GM18873 (cell line): Measurements from ENCODE around the gene PPP1R12A.

ENCODE experiments used
- ATAC-seq: cut with Tn5 transposase; IDR thresholded peaks from one replicate; pipeline ENCODE4 v1.9.1; 2021; ENCODE audit warnings: mild to moderate bottlenecking, moderate library complexity, moderate number of reproducible peaks; ENCODE audit not compliant: unreplicated experiment, low FRiP score

PPP1R12A gene

DNA sequence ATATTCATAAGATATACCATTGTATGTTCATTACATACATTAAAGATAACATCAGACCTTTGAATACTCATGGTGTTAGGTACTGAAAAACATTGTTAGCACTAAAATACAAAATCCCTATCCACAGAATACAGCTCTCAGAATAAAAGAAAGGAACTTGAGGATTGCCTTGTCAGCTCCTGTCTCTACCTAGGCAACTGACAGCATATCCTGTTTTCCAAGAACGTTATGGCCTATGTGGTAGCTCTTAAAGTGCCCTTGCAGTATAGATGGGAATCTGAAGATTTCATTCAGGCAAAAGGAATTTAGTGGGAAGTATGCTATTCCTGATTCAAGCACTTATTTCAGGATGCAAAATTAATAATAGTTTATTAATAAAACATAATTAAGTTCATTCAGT lies 1.8 kb upstream of the PPP1R12A start:
- no peak for ATAC-seq

DNA sequence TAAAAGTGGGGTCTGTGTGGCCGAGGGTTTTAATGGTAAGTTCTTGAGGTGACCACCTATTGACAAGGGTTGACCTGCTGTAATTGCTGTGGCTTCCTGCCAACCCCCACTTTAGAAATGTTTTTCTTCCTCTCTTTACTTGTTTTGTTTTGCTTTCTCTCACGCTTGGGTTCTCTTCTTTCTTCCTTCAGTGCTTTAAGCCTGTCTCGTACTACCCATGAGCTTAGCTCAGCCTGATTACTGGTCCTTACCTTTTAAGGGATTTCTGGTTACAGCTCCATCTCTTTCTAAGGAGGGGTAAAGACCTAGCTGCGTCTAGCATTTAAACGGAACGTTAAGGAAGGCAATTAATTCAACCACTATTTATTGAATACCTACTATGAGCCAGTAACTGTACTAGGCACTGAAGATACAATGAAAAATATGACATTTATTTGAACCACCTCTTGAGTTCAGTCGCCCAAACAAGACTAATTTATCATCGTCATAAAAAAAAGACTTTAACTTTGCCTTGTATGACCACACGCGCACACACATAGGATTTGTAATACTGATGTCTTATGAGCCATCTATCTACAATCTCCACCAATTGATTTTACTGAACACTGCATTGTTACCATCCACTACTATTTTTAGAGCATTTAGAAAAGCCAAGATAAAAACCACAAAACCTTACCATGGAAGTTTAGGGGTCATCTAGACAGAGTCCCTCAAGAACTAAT lies 888 bp upstream of the PPP1R12A start:
- ATAC-seq = peak; percentile 18

DNA sequence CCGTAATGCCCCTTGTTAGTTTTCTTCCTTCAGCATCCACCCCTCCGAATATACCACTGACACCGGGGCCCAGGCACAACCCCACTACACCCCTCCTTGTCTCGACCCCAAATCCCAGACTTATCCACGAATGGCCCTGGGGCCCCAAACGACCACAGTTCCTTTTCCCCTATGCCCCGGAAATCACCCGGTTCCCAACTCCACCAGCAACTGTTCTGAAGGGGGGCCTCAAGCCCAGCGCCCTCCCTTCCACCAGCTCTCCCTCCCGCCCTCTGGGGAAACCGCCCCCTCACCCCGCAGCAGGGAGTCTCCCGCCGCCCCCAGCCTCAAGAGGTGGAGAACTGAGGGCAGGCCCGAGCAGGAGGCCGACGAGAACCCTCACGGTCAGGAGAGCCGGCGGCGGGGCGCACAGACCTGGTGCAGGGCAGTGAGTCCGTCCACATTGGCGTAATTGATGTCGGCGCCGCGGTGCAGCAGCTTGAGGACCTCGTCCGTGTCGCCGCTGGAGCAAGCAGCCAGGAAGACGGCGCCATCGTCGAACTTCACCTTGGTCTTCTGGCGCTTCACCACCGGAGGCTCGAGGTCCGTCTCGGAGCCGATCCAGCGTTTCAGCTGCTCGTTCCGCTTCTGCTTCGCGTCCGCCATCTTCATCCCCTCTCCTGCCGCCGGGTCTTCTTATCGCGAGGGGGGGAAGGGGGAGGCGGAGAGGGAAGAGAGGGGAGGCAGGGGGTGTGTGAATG lies 446 bp downstream of the PPP1R12A start:
- ATAC-seq = peak; percentile 10

DNA sequence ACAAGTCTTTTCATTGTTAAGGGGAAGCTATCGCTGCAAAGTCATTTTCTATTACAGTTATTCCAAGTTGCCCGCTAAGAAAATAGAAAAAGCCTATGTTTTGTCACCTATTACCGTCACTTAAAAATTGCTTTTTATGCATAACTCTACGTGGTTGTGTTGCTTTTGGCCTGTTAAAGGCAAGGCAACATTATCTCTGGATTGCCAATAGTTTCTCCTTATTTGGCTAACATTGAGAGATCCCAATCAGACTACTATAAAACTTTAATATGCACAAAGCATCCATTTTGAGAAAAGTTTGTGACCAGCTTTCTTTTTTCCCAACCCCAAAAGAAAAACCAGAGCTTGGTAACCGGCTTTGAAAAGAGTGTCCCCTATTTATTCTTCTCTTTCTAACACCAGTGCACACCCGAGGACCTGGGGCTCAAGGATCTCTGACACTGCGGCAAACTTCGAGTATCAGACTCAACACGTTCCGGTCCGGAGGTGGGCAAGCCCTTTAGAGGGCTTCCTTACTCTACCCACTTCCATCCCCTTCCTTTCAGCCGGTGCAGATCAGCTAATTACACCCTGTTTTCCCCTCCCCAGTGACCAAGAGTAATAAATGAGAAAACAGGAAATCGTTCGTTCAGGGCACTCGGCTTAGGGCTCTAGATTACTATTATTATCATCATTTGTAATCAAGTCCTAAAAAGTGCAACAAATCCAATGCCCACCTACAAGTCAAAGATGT lies 1.2 kb downstream of the PPP1R12A start:
- ATAC-seq = peak; percentile 18

DNA sequence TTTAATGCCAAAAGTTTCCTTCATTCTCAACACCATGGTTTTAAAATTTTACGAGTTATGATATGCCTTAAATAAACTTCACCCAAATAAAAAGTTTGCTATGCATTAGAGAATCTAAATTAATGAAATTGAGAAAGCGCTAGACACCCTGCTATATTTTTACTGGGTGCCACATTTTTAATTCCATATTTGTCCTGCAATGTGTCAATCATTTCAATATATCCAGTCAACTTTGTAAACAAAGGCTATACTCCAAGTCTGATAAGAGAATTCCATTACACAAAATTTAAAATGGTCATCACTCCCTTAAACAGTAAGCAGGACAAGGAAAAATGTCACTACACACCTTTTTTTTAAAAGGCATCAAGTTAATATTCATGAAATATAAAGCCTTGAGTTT lies 1.9 kb downstream of the PPP1R12A start:
- no peak for ATAC-seq

DNA sequence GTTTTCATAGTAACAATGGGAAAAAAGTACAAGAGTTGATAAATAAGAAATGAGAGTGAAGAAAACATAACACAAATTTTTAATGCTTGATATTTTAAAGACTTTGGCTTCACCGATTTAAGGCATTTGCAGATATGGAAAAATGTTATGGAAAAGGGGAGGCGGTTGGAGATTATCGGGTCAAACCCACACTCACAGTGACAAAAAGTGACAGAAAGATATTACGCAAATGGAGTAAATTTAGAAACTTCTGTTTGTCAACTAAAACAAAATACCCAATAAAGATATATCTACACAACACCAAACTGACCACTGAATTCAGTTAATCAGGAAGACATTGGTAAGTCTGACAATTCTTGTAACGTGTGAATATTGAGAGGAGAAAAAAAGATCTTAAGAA lies 2.5 kb downstream of the PPP1R12A start:
- ATAC-seq = no peak

DNA sequence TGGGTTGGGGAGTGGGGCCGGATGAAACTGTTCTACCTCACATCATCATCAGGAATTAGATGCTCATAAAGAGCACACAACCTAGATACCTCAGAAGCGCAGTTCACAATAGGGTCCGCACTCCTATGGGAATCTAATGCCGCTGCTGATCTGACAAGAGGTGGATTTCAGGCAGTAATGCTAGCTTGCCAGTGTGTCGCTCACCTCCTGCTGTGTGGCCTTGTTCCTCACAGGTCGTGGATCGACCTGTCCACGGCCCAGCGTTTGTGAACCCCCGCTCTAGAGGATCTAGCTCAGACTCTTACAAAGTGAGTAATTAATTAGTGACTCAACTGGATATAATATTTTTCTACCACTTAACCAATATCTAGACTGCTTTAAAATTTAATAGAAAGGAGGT lies 5.8 kb downstream of the PPP1R12A start:
- ATAC-seq = no peak

DNA sequence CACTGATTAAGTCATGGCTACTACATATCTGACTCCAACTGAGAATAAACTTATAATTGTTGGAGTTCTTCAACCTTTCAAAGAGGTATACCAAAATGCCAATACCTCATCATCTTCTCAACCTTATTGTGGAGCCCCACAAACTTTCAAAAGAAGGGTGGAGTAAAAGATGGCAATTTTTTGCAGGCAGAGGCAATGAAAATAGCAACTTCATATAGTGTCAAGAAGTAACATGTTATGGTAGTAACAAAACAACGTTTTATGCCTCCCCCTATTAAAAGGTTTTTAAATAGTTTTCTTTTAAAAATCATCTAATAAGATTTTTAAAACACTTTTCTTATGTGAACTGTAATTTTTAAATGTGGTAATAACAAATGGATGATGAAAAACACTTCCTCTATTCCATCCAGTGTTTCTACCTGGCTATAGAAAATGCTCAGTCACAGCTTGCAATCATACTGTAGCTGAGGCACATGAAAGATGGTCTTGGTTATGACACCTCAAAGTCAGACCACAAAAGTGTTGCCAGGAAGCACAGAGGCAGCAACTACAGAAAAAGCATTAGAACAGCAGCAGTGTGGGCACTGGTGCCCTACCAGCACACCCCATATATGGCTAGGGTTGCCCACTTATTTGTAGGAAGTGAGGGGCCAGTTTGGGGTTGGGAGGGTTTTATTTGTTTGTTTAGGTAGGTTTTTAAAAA lies 7.0 kb downstream of the PPP1R12A start:
- peak; percentile 100 for ATAC-seq

DNA sequence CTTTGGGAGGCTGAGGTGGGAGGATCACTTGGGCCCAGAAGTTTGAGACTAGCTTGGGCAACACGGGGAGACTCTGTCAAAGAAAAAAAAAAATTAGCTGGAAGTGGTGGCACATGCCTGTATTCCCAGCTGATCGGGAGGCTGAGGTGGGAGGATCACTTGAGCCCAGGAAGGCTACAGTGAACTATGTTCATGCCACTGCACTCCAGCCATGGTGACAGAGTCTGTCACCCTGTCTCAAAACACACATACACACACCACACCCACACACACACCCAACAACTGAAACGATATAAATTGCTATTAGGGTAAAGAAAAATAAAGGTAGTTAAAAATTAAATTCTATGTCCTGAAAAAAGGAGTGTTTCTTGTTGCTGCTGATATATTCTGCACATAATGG lies 7.9 kb downstream of the PPP1R12A start:
- no peak for ATAC-seq

DNA sequence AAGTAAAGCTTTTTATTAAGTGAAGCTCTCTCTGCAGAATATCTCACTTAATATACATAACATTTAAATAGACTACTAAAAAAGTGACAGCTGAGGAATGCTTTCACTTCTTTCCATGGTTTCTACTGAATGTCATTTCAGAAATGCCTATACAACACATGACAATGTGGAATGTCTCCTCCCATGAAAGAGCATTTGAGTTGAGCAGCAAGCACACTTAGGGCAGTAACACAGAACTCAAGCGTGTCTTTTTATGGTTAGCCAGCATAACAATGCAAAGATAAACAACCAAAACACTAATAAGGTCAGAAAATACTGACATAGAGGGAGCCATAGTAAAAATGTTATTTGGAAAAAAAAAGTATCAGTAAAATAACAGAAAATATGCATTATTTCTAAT lies 9.4 kb downstream of the PPP1R12A start:
- ATAC-seq = no peak

DNA sequence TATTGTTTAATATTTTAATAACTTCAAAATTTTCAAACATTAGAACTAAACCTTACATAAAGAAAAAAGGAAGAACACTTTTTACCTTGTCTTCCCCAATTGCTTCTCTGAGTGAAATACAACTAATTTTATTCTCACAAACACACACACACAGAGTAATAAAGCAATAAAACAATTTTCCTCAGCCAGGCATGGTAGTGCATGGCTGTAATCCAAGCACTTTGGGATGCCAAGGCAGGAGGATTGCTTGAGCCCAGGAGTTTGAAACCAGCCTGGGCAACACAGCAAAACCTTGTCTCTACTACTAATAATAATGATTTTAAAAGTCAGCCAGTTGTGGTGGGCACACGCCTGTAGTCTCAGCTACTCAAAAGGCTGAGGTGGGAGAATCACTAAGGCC lies 13.1 kb downstream of the PPP1R12A start:
- ATAC-seq = no peak

DNA sequence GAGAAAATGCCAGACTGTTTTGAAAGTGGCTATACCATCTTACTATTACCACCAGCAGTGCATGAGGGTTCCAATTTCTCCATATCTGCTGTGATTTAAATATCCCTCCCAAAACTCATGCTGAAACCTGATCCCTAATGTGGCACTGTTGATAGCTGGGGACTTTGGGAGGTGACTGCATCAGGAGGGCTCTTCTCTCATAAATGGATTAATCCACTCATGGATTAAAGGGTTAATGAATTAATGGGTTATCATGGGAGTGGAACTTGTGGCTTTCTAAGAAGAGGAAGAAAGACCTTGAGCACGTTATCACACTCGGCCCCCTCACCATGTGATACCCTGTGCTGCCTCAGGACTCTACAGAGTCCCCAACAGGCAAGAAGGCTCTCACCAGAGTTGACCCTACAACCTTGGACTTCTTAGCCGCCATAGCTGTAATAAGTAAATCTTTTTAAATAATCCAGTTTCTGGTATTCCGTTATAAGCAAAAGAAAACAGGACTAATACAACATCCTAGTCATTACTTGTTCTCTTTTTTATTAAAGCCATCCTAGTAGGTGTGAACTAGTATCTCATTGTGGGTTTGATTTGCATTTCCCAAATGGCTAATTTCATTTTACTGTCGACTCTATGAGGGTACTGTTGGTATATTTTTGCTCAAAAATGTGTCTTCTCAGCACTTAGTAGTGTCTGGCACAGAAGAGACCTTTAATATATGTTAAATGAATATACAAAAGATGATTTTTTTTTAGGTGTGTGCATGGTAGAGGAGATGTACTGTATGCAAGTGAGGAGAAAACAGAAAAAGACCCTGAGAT lies 14.3 kb downstream of the PPP1R12A start:
- no peak for ATAC-seq

DNA sequence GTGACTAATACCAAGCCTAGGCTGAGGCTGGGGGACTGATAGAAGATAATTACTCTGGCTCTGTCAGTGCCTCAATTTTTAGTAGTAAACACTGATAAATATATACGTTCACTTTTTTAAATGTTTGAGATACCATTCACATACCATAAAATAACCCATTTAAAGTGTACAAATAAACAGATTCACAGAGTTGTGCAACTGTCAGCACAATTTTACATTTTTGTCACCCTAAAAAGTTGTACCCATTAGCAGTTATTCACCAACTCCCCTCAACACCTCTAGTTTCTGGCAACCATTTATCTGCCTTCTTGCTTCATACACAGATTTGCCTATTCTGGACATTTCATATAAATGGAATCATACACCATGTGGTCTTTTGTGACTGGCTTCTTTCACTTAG lies 15.1 kb downstream of the PPP1R12A start:
- no peak for ATAC-seq

DNA sequence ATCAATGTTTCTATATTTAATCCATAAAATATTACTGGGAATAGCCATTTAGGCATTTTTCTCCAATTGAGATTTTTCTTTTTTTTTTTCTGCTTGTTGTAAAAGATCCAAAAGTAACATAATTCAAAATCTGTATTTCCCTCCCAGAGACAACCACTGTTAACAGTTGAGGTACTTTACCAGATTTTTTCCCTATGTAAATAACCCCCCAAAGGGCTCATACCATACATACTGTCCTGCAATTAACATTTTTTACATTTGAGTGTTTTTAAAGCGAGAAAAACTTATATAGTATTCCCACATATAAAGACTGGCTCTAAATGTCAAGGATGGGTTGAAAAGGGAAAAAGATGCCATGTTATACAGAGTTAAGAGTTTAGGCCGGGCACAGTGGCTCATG lies 18.1 kb downstream of the PPP1R12A start:
- ATAC-seq = no peak

DNA sequence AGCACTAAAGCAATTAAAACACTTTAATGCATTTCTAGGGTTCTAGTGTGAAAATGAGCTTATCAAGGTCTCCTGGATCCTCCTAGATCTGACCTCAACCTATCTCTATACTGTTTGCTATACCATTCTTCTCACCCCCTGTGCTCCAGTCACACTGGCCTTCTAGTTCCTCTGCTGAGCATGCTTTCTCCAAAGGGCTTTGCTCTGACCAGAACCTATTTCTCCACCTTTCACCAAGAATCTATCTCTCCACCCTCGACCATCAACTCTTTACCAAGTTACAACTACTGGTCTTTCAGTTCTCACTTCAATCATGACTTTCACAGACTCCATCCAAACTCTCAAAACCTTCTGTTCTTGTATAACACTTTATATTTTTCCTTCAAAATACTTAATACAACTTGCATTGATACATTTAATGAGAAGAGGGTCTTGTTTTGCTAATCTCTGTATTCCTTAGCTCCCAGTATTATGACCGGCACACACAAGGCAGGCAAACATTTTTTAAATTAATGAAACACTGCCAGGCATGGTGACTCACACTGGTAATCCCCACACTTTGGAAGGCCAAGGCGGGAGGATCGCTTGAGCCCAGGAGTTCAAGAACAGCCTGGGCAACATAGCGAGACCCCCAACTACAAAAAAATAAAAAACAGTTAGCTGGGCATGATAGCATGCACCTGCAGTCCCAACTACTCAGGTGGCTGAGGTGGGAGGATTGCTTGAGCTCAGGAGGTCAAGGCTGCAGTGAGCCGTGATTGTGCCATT lies 22.8 kb downstream of the PPP1R12A start:
- ATAC-seq = no peak

DNA sequence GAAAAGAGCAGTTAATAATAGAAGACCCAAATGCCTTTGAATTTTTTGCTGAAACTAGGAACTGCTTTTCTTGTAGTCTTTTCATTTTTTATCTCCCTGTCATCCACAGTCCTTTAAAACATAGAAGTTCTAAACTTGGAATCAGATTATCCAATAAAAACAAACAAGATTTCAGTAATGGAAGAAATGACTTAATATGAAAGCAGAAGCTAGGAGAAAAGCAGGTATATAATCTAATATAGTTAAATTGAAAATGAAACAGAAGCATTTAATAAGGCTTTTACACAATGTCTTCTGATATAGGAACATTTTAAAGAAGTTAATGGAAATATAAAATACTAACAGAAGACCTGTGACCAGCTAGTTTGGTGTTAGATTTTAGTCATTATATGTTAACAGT lies 26.5 kb downstream of the PPP1R12A start:
- ATAC-seq = no peak

DNA sequence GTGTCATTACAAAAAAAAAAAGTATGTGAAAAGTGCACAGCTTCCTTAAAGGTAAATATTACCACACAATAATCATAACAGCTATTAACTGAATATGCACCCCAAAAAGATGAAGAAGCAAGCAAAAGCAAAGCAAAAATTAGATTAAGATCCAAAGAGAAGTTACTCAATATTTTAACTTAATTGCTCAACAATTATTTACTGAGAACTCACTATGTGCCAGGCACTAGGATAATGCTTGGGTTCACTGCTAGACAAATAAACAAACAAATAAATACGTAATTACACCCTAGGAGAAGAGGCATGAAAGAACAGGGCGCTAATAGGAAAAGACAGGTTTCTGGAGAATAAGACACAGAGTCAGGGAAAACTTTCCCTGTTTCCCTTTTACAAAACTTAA lies 33.4 kb downstream of the PPP1R12A start:
- no peak for ATAC-seq

DNA sequence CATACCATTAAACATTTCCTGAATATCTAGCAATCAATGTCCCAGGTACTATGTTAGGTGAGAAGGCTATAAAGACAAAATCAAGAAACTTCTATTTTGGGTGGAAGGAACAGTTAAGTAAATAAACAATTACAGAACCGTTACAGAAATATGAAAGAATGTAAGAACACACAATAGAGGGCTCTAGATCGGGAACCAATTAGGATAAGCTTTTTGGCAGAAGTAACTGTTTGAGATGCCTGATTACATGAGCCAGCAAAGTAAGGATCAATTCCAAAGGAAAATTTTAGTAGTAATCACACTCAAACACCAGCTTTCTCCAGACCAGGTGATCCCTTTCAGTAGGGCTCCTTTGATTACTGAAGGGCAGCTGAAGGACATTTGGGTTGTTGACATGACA lies 33.9 kb downstream of the PPP1R12A start:
- no peak for ATAC-seq

DNA sequence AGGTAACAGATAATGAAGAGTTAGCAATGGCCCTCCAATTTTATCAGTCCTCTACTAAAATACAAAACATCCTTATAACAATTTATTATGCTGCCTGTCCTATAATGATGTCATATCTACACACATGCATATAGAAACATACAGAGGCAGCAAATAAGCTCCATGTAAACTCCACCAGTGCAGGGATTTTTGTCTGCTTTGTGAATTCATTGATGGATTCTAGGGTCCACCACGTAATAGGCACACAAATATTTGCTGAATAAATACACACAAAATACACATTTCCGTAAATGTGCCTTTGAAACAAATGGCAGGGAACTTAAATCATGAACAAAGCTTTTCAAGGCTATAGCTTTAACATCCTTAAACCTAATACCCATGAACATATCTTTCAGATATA lies 34.7 kb downstream of the PPP1R12A start:
- ATAC-seq = no peak
